ENCODE measurements around the gene CACNA2D4.
A peak's percentile ranks its signal among the peaks of the same experiment; 100 is the strongest.

The CACNA2D4 gene

DNA sequence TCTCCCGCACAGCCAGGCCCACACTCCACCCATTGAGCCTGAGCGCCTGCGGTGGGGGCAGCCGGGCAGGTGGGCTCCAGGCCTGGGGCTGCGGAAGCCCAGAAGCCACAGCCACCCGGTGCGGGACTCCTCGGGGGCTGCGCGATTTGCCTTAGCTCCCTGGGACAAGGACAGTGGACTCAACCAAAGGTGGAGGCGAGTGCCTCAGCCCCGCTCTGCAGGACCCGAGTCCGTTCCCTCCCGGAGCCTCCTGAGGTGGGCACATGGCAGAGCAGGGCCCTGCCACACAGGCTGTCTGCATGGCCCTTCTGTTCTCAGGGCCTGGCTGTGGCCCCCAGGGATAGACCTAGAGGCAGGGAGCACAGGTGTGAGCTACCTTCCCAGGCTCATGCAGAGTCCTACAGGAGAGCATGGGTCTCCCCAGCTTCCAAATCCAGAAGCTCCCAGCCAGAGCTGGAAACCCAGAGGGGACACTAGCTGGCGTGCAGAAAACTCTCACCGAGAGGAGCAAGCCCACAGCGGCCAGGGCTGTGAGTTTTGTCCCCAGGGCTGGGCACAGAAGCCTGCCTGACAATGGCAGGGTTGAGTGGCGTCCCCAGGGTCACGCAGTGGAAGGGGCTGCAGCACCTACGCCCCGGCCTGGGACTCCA is 120.3 kb downstream of the CACNA2D4 start:
- DNase-seq: no peak

DNA sequence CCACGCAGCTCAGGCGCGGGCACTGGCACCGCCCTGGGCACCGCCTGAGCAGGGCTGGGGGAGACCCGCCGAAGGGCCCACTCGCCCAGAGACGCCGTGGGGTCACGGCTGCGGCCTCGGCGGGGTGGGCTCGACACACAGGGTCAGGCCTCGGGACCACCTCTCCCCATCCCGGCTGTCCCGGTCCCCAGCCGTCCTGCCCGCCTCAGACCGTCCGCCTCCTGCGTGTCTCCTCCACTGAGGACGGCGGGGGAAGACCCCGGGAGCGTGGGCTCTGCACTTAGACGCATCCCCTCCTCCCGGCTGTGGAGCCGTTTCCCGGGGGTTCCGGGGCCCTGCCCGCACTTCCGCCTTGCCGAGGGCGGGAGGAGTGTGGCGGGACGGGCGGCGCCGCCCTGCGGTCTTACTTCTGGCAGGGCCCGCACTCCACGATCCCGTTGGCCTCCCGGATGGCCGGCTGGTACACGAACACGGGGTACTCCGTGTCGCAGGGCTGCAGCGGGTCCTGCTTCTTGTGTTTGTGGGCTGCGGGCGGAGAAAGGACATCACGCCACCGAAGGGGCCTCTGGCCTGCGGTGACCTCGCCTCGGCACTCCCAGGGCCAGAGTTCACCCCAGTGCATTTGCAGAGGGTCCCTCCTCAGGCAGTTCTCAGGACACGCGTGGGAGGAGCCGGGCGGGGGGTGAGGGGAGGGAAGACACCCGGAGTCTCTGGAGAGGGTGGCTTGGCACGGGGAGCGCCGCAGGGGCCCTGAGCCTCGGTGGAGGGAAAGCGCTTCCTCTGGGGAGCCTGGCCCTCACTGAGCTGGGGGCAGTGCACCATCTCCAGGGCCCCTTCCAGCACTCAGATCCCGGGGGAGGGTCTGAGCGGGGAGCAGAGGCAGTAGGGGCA is 121.2 kb downstream of the CACNA2D4 start:
- peak; percentile 64 for DNase-seq

DNA sequence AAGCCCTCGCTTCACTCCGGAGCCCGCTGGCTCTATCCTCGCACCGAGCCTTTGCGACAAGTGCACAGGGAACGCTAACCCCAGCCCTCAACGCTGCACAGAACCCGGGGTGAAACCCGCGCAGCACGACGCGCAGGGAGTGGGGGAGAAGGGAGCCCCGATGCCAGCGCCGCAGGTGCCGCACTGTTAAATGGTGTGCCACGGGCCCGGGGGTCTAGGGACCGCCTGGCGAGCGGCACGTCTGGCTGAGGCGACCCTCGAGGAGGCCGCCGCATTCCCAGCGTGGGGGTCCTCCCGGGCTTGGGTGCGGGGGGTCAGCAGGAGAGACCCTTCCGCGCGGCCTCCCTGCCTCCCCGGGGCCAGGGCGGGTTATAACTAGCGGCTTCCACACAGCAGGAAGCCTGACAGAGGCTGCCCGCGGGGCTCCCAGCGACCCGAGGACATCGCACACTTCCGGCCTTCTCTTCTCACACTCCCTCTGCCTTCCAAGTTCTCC is 121.9 kb downstream of the CACNA2D4 start:
- DNase-seq: peak; percentile 48

DNA sequence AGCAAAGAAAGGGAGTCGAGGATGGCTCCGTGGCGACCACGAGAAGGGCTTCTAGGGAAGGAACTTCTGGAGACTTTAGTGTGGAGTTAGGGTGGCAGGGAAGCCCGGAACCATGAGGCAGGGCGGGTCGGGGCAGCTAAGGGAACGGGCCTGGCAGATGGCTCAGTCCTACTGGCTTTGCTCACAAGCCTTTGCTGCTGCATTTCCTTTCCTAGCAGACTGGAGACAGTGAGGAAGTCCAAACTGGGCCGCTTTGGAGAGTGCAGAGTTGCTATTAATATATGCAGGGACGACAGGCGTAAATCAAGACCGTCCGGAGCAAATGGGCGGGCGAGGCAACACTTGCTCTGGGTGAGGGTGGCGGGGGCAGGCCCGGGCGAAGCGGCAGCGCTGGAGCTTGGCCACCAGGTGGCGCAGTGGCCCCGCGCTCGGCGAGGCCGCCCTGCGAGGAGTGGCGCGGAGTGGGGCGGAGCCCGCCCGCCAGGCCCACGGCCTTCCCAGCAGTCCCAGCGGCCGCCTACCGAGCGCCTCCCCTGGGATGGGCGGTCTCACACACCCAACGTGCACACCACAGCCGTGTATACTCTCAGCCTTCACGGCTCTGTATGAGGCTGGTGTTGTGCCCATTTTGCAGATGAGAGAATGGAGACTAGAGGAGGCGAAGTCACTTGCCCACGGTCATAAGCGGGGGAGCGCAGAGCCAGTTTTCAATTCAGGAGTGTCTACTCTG is 122.5 kb downstream of the CACNA2D4 start:
- DNase-seq: peak; percentile 95

DNA sequence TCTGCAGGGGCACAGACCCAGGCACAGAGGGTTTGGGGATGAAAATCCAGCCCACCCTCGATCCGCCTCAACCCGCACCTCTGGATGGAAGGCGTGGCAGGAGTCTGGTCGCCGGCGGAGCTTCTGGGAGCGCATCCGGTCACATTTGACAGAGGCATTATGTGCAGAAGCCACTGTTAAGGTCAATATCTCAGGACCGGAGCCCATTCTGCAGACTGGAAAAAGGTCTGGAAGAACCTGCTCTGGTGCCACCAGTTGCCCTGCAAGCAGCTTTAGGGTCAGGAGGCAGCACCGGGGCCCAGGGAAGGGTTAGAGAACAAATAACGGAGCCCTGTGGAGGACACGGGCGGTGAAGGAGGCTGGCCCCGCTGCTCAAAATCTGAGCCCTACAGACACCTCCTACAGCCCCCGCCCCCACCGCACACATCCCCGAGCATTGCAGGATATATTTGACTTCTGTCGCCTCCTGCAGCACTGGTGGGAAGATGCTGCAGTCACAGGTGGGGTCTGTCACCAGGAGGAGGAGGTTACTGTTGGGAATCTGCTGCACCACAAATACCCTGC is 123.1 kb downstream of the CACNA2D4 start:
- DNase-seq: no peak

DNA sequence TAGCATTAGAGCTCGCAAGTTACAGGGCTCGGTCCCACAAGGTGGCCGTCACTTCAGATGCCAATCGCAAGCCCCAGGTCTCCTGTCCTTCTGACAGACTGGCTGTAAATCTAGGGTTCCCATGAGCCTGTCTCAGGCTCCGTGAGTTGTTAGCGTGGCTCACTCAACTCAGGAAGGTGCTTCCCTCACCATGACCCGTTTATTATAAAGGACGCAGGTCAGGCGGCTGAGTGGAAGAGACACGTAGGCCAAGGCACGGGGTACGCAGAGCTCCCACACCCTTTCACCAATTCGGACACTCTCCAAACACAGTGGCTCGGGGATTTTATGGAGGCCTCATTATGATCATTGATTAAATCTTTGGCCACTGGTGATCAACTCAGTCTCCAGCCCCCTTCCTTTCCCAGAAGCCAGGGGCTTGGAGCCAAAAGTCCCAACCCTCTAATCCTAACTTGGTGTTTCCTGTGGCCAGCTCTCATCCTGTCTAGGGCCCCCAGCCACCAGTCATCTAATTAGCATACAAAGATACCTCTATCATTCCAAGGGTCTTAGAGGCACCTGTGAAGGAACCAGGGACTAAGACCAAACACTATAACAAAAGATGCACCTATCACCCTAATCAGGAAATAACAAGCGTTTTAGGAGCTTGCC is 123.9 kb downstream of the CACNA2D4 start:
- DNase-seq: no peak

DNA sequence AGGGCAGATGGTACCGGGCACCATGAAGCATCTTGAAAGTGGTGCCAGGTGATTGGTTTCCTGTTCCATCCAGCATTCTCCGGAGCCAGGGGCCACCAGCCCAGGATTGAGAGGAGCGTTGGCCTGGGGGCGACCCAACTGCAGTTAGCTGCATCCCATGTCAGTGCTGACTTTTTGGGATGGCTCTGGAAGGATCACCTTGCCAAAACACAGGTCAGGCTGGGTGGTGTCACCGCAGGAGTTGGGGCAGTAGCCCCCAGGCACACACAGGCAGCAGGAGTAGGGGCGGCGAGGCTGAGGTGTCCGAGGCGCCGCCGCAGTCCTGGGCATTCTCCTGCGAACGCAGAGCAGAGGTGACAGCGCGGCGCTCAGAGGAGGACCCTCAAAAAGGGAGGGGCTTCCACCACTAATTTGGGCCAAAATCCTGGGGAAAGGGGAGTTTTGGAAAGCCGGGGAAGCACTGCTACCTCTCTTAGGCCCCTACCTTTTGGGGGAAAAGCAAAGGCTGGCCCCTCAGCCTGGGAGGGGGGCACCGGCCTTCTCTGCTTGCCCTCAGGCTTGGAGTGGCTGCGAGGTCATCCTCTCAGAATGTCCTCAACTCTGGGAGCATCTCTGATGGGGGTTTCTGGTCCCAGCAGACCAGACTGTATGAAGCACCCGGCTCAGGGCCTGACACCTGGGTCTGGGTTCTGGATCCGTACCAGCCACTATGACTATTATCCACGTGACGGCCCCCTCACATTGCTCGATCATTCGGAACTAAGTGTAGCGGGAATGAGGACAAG is 124.8 kb downstream of the CACNA2D4 start:
- DNase-seq: no peak

DNA sequence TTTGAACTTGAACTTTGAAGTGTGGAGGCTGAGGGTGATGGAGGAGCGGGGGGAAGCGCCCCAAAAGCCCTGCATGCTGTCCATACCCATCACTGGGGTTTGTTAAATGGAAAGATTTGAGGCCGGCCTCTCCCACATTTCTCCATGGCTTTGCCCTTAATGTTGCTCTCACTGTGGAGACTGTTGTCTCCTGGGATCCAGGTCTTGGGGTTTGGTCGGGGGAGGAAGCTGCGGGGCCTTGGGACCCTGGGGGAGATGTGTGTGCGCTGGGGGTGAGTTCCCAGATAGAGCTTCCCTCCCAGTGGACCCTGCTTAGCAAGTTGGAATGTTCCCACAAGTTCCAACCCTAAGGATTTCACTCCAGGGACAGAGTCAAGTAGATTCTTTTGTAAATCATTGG is 126.0 kb downstream of the CACNA2D4 start:
- no peak for DNase-seq

DNA sequence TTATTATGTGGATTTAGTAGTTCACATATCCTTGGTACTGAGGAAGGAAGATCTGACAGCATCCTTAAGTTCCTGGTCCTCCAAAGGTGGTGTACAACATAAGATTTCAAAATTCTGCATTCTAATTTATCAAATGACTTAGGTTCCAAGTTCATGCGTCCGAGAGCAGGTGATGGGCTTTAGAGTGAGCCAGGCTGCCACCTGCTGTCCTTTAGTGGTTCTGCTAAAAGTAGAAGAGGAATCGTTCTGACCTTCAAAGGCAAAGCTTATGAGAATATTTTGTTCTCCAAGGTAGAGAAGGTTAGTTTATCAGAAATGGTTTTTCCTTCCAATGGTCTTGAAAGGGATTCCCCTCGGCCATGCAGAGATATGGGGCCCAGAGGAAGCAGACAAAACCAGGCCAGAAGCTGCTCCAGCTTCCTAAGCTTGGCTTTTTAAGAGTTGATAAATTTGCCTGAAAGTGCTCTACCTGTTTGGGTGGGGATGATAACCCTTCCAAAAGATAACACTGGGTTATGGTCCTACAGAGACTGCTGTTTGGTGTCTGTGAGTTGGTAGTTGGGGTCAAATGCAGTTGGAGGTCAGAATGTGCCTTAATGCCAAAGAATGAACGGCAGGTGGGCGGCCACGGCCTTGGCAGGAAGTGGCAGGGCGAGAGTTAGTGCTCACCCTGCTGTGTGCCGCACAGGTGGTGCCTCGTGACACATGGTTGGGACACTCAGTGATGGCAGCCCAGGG is 127.2 kb downstream of the CACNA2D4 start:
- DNase-seq: peak; percentile 78

DNA sequence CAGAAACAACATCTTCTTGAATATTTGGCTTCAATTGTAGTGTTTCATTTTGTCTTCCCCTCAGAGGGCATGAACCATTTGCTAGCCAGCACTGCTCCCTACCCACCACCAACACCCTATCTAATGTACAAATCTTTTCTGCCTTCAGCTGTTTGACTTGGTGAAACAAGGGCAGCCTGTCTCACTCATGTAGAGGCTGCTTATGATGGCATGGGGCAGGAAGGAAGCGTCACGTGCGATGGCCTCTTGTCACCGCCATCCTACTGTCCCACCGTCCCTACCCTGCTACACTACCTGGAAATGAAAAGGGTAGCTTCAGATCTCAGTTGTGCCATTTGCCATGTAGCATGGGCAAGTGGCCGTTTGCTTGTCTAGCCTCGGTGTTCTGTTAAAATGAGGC is 128.0 kb downstream of the CACNA2D4 start:
- DNase-seq: no peak

DNA sequence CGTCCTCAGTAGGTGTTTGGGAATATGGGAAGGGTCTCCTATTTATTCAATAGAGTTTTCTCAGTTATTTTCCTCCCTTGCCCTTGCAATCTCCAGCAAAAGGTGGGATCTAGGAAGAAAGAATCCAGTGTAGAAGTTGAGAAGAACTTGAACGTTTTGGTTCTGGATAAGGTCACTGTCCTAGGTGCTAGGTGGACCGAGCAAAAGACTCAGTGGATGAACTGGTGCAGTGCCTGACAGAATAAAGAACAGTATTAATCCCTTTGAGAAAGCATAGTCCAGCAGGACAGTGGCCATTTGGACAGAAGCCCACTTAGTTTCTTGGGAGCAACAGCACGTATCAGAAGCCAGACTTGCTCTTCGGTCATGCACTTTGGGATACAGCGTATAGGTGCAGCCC is 130.7 kb downstream of the CACNA2D4 start:
- no peak for DNase-seq

DNA sequence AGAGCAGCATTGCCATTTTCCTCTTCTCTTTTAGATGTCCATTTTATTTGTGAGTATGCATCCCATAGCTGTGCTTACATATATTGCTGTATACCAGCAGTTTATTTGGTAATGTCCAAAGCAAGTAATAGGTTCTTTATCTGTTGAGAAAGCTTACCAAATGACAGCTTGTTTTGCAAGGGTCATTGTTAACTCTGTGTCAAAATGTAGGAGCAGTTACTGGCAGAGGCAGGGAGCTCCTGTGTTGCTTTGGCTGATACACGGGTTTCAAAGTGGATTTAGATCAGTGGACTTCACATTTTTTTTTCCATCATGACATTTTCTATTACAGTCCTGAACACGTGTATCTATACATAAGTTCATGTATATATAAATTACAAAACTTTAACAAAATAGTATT is 136.2 kb downstream of the CACNA2D4 start:
- no peak for DNase-seq

DNA sequence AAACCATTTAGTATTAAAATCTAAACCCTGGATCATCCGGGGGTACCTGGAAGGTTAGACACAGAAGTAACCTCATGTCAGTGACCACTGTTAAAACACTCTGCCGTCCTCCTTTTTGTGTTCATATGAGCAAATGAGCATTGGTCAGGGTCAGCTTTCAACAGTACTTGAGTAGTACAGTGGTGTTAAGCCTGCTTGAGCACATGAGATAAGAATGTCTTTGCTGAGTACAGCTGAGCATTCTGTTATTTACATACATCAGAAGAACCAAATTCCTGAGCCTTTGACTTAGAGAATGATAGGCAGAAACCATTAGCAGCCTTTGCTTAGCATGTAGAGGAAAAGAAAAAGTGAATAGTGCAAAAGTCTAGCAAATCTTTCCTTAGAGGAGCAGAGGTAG is 136.7 kb downstream of the CACNA2D4 start:
- no peak for DNase-seq

DNA sequence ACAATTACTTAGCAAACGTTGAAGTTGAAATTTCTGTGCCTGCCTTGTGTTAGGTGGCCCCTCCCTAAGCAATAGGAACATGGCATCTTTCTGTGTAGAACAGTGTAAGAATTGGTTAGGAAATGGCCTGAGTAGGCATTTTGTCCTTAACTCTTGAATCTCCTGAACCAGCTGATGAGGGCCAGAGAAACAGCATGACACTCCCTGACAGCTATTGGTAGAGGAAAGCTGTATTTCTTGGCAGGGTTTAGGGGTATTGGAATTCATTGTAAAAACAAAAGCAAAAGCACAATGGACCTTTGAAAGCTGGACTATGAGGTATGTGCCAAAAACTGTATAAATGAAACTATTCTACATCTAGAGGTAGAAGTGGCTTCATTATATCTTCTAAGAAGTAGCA is 138.7 kb downstream of the CACNA2D4 start:
- no peak for DNase-seq

DNA sequence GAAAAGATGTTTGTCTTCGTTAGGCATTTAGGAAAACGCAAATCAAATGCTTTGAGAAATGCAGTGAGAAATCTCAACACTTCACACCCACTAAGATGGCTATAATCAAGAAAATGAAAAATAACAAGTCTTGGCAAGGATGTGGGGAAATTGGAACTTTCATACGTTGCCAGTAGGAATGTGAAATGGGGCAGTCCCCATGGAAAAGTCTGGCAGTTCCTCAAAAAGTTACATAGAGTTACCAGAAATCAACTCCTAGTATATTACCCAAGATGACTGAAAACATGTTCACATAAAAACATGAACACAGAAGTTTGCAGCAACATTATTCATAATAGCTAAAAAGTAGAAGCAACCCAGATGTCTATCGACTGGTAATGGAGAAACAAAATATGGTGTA is 139.5 kb downstream of the CACNA2D4 start:
- no peak for DNase-seq

DNA sequence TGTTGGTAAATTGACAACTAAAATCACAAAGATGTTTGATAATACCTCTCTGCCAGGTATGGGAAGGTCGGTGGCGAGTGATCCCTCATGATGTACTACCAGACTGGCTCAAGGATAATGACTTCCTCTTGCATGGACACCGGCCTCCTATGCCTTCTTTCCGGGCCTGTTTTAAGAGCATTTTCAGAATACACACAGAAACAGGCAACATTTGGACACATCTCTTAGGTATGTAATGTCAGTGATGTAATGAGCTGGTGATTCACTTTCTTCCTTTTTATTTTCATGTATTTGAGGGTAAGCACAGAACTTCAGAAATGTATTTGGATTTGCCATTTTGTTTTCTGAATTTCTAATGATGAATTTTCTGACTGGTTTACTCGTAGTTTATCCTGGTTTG is 140.7 kb downstream of the CACNA2D4 start:
- no peak for DNase-seq

DNA sequence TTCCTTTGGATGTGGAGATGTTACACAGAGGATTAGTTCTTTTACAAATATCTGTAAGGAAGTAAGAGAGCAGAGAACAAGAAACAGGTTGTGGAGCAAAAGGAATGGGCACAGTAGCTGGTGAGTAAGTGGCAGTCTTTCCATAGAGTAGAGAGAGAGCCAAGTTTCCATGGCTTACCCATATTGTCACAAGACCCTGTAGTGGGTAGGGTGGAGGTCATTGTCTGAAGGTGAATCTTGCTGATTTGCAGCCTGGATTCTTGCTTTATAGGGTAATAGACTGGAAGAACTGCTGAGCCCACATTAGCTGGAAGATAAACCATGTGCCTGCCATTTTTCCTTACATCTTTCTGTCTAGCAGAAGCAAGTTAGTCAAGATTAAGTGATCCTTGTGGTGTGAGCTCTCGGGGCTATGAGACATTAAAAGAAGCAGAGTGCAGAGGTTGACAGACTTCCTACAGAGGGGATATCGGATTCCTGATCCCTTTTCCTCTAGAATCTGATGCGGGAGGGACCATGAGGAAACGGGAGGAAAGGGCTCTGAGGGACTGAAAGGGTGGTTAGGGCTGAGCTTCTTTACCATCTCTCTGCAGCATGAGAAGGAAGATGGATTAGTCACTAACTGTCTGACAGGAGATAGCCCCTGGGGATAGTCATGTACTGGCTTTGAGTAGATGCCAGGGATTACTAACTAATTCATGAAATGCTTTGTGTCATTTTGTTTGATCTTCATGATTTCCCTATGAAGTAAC is 142.1 kb downstream of the CACNA2D4 start:
- no peak for DNase-seq

DNA sequence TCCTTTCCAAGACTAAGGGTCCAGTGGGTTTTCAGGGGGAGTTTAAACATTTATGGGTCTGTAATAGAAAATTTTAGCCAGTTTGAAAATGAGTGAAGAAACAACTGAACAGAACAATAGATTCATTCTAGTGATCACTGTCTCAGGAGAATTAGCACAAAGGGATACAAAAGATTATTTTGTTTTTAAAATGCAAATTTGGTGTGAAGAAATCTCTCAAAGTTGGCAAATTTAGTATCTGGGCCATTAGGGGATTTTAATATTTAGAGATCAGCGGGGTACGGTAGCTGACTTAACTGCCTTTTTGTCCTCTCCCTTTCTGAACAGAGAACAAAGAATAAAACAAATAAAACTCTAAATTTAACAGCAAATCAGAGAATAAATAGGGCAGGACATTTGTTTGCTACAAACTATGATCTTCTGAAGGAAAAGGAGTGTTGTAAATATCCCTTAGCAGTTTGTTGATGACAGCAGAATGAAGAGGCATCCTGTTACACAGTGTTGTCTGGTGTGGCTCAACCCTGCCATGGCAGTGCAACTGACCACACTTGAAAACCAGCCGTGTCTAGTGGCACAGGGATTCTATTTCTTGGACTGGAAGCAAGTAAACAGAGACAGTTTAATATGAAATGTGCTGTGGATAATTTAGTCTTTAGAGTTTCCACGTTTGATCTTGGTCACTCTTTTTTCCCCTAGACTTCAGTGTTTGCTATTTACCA is 144.4 kb downstream of the CACNA2D4 start:
- no peak for DNase-seq

DNA sequence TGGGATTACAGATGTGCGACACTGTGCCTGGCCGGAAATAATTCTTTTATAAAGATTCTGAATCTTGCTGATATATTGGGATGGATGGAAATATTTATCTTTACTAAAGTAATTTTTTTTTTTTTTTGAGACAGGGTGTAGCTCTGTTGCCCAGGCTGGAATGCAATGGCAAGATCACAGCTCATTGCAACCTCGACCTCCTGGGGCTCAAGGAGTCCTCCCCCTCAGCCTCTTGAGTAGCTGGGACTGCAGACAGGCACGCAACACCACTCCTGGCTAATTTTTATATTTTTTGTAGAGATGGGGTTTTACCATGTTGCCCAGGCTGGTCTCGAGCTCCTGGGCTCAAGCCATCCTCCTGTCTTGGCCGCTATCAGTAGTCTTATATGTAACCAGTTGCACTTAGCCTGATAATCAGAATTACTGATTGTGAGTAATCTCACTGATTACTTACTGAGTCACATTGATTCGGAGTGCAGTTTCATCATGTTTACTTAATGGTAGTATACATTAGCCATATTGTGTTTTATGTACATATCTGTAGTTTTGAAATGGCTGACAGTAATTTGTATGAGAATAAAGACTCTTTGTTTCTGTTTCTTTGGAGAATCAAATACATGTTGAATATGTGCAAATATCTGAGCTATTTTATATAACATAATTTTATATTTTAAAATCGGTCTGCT is 148.5 kb downstream of the CACNA2D4 start:
- DNase-seq: no peak

All from CD4-positive, alpha-beta T cell treated with Interleukin-12 subunit alpha and Interleukin-12 subunit beta, for 1 hour (primary cell).